GM08714 (cell line): ENCODE results near the gene CAPN12.

Source experiments
- H3K4me3 ChIP-seq: fragments of 200-500 bp; sonication (Bioruptor generic); 2 replicates; pipeline ENCODE4 v1.5.1; 2014; ENCODE audit warnings: mild to moderate bottlenecking, low read length, inconsistent platforms
- ZNF274 ChIP-seq: IDR thresholded peaks from 2 replicates; pipeline ENCODE4 v1.6.1; 2012; ENCODE audit warnings: mild to moderate bottlenecking, low read depth, low read length

Gene CAPN12

DNA sequence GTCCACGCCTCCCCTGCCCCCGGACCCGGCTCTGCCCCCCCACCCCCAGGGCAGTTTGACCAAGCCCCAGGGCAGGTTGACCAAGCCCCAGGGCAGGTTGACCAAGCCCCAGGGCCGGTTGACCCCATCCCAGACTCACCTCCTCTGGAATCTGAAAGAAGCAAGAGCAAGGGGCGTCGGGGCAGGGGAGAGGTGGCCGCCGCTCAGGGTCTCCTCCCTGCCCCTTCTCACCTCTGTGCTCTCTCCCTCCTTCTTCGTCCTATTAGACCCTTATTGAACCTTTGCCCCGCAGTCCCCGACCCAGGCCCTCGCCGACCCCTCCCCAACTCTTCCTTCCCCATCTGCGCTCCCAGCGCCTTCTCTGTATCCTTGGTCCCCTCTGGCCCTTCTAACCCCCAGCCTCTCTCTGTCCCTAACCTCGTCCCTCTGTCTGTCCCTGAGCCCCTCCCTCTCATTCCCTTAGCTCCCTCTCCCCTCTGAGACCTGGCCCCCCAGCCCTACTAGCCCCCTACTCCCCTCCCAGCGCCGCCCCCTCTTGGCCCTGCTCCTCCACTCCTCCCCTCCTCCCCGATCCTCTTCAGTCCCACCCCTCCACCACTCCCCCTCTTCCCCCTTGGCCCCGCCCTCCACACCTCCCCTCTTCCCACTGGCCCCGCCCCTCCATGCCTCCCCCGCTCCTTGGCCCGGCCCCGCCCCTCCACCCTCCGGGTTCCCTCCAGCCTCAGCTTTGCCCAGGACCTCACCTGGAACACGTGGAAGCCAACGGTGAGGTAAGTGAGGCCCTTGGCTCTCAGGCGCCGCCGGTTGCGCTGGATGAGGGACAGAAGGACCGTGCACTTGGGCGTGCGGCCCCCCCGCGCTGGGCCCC is 7.6 kb downstream of the CAPN12 start:
- peak overlapping the region; percentile 35; the same call in 1 of the 2 replicates for H3K4me3 ChIP-seq
- TF ChIP-seq ZNF274 = no peak

DNA sequence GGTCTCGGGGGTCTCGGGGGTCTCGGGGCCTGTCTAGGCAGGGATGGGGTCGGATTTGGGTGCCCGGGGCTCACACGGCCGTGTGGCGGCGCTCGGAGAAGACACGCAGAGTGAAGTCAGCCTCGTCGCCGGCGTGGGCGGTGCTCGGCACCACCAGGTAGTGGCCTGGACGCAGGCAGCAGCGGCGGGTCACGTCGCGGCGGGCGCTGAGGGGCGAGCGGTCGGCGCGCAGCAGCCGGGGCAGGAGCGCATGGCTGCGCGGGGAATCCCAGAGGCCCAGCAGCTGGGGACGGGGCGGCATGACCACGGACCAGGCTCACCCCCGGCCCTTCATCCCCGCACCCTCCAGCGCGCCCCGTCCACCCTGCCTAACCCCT is 8.2 kb downstream of the CAPN12 start:
- H3K4me3 ChIP-seq = peak overlapping the region; percentile 35; the same call in 1 of the 2 replicates
- no peak for TF ChIP-seq ZNF274

GRCh38 chr19:38735257-38735686 is 9.0 kb downstream of the CAPN12 start:
- H3K4me3 ChIP-seq = peak overlapping the region; percentile 51; the same call in 1 of the 2 replicates
- no peak for TF ChIP-seq ZNF274

DNA sequence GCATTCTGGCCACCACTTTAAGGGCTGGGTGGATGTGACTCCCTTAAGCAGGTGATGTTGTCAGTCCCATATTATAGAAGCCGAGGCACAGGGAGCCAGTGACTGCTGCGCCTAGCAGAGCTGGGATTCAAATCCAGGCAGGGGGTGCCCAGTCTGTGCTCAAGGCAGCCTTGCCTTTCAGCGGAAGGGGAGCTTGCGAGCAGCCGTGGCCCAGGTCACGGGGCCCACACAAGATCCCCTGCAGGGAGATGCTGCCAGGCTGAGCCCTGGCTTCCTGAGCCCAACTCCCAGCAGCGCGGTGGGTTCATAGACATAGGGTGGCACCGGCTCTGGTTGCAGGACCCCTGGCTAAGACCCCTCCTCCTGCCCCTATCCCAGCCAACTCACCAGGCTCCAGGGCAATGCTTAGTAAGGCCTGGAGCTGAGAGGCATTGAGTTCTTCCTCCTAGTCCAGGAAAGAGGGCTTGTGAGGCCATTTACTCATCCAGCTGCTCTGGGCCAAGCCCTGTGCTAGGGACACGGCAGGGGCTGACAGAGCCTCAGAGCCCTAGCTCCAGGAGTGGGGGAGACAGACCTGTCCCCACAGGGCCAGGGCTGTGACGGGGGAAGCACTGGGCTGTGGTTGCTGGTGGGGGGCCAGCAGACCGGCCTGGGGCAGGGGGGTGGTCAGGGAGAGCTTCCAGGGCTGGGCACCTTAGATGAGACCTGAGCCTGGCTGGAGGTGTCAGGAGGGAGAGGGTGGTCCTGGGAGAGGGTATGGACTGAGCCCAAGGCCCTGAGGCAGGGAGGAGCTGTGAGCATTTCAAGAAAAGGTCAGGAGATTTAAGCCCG is 9.6 kb downstream of the CAPN12 start:
- peak overlapping the region; percentile 51; the same call in 1 of the 2 replicates for H3K4me3 ChIP-seq
- TF ChIP-seq ZNF274 = no peak

- H3K4me3 ChIP-seq = no peak overlapping the region; the same call in 1 of the 2 replicates
- TF ChIP-seq ZNF274 = no peak
Observed at GRCh38 chr19:38734176-38734425, 10.2 kb downstream of the CAPN12 start.

- H3K4me3 ChIP-seq = no peak overlapping the region
- TF ChIP-seq ZNF274 = no peak
Observed at GRCh38 chr19:38733493-38734175, 10.6 kb downstream of the CAPN12 start.

DNA sequence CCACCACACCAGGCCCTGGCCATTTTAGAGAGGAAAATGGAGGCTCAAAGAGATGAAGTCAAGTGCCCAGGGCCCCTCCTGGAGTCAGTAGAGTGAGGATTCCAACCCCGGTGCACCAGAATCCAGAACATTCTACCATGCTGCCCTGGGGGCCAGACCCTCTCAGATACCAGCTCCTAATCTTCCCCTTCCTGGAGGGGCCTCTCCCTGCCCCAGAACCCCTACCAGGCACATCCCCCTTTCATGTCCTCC is 11.1 kb downstream of the CAPN12 start:
- H3K4me3 ChIP-seq = no peak overlapping the region
- no peak for TF ChIP-seq ZNF274

- no peak for TF ChIP-seq ZNF274
- H3K4me3 ChIP-seq = no peak overlapping the region
Observed at GRCh38 chr19:38731654-38732301, 12.5 kb downstream of the CAPN12 start.

DNA sequence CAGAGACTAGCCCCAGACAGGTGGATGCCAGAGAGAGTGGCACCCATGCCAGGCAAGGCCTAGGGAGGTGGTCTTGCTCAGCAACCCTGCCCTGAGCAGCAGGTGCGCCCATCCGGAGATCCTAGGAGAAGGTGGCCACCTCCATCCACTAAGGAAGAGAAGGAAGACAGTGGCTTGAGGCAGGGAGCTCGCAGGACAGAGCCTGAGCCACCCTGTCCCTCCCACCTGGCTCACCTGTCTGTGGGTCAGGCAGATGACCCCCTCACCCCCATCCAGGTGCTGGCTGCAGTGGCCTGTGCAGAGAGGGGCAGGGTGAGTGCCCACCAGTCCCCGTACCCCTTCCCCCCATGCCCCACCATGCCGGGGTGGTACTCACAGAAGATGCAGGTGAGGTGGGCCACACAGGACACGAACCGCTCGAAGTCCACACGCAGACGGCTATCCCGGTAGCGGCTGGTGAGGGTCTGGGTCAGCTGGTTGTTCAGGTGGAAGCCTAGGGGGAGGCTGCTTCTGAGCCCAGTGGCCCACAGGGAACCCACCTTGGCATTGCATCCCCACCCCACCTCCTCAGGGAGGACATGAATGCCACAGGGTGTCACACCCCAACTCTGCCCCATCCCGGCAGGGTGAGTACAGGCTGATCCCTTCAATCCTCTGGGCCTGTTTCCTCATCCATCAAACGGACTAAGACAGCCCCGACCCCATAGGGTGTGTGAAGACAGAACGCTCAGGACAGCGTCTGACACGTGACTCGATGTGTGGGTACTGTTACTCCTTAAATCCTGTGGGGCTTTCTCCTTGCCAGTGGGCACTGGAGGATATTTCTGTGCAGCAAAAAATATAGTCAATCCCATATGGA is 13.3 kb downstream of the CAPN12 start:
- no peak overlapping the region for H3K4me3 ChIP-seq
- TF ChIP-seq ZNF274 = no peak

- TF ChIP-seq ZNF274 = no peak
Observed at GRCh38 chr19:38730470-38730730, 13.9 kb downstream of the CAPN12 start.

GRCh38 chr19:38729653-38730469 is 14.4 kb downstream of the CAPN12 start:
- H3K4me3 ChIP-seq = no peak overlapping the region

More at GRCh38 chr19:38730470-38730730, 13.9 kb downstream of the CAPN12 start:
- no peak overlapping the region for H3K4me3 ChIP-seq

GRCh38 chr19:38728752-38729541 is 15.3 kb downstream of the CAPN12 start:
- no peak for TF ChIP-seq ZNF274
- H3K4me3 ChIP-seq = no peak overlapping the region

More at GRCh38 chr19:38729653-38730469, 14.4 kb downstream of the CAPN12 start:
- TF ChIP-seq ZNF274 = no peak
